Measurements from ENCODE around the gene TLR5.

DNA sequence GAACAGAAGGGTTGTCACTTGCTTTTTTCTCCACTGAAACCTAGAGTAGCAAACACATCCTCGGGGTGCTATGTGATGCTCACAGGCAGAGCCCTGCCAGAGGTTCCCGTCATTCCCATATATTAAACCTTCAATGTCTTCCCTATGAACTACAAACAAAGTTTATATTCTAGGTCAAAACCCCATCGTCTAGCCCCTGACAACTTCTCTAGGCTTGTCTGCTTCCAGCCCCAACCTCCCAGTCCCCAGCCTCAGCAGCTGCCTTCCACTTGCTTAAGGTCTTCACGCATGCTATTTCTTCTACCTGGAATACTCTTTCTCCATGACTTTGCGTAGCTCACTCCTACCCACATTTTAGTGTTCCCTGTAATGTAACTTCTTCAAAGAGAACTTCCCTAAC is 1.9 kb upstream of the TLR5 start:
- TF ChIP-seq, protein P1, sequence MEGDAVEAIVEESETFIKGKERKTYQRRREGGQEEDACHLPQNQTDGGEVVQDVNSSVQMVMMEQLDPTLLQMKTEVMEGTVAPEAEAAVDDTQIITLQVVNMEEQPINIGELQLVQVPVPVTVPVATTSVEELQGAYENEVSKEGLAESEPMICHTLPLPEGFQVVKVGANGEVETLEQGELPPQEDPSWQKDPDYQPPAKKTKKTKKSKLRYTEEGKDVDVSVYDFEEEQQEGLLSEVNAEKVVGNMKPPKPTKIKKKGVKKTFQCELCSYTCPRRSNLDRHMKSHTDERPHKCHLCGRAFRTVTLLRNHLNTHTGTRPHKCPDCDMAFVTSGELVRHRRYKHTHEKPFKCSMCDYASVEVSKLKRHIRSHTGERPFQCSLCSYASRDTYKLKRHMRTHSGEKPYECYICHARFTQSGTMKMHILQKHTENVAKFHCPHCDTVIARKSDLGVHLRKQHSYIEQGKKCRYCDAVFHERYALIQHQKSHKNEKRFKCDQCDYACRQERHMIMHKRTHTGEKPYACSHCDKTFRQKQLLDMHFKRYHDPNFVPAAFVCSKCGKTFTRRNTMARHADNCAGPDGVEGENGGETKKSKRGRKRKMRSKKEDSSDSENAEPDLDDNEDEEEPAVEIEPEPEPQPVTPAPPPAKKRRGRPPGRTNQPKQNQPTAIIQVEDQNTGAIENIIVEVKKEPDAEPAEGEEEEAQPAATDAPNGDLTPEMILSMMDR (IDR thresholded peaks at IDR 0.05), result no peak
- TF ChIP-seq POLR2A (IDR thresholded peaks at IDR 0.05), result no peak

All from uterus (tissue), 2 donors.